Thyroid gland (tissue), 4 donors: Measurements from ENCODE around the gene SLC17A2. TPM values are rescaled to one million over a fixed set of nuclear protein-coding genes. Genes with fewer than 3 reads are reported as not detected.

Source experiments
- DNase-seq, 2 donors: peaks; one replicate each; pipeline ENCODE4 v3.0.0-alpha.2; 2019
- H3K27ac ChIP-seq, 3 donors: fragments of 200-600 bp; sonication (generic); 1 replicate in 2 of 3; 2 replicates in 1 of 3; pipeline ENCODE4 v1.5.1; 2016 to 2019; ENCODE audit warnings: mild to moderate bottlenecking in 1 of 3, moderate library complexity in 1 of 3
- H3K27me3 ChIP-seq: fragments of 200-600 bp; sonication (generic); one replicate; pipeline ENCODE4 v1.5.1; 2019
- H3K36me3 ChIP-seq, 2 donors: fragments of 200-600 bp; sonication (generic); one replicate each; pipeline ENCODE4 v1.5.1; 2016 to 2019
- H3K4me1 ChIP-seq, 2 donors: fragments of 200-600 bp; sonication (generic); one replicate each; pipeline ENCODE4 v1.5.1; 2017 to 2019
- H3K4me3 ChIP-seq, 3 donors: fragments of 200-600 bp; sonication (generic); replicated peaks in 1 of 3; 1 replicate in 2 of 3; 2 replicates in 1 of 3; pipeline ENCODE4 v1.5.1; 2016; ENCODE audit warnings: mild to moderate bottlenecking in 1 of 3
- H3K9me3 ChIP-seq: fragments of 200-600 bp; sonication (generic); one replicate; pipeline ENCODE4 v1.5.1; 2017
- CTCF ChIP-seq, 6 experiments: fragments of 200-600 bp in 3 of 6; fragments of 450-650 bp in 3 of 6; sonication (generic) in 3 of 6; IDR thresholded peaks; one replicate each; pipeline ENCODE4 v1.5.1; 2016 to 2019; ENCODE audit warnings: antibody characterized with exemption in 6 of 6, mild to moderate bottlenecking in 2 of 6, inconsistent platforms in 1 of 6, moderate library complexity in 1 of 6
- POLR2A ChIP-seq, 2 donors: fragments of 450-650 bp; IDR thresholded peaks; one replicate each; pipeline ENCODE4 v1.6.1; 2017; ENCODE audit warnings: antibody characterized with exemption in 2 of 2, mild to moderate bottlenecking in 2 of 2, moderate library complexity in 1 of 2
- WGBS, 2 donors: methylation state at CpG; one replicate each; pipeline ENCODE4 v1.1.5; 2017; 5-methylcytosine and 5-hydroxymethylcytosine counted together
- intact Hi-C: fragments of 100-400 bp; cut with DNase I; formaldehyde crosslinking; loops from one replicate; pipeline ENCODE4 v1.15.1; 2023
- total RNA-seq, 4 donors: library from RNA; depleted of rRNA; stranded (reverse); fragments of >200 nt; gene quantifications; one replicate each; pipeline ENCODE4 v1.2.3, GENCODE V29; 2016

The SLC17A2 gene
- total RNA-seq, 4 donors from 2014 or later, result not detected

DNA sequence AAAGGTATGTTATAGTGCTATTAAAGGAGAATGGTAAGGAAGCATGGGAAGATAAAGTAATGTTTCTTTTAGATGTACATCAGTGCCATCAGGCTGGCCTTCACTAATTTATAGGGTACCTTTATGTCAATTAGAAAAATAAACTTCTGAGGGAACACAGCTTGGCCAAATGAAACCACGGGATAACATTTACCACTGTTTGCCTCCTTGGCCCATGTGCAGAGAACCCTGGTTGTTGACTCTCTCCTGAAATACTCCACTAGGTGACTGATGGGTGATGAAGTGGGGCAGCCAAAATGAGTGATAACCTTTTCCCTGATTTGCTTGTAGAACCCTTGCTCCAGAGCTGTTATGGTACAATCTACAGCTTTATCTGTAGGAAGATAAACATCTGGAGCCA is 41.6 kb upstream of the SLC17A2 start:
- no peak for DNase-seq
- H3K9me3 ChIP-seq, result no peaks in the 10 kb centered on the region
- H3K36me3 ChIP-seq, result peaks cover 43 to 61% of the 10 kb centered on the region in 2 donors
- peak overlapping the region; percentile 61 to 75 (median 64) for H3K27ac ChIP-seq
- H3K27me3 ChIP-seq, result no peaks in the 10 kb centered on the region
- H3K4me1 ChIP-seq, result peaks cover 25 to 28% of the 10 kb centered on the region in 2 donors
- intact Hi-C loops, result no loop called here
- 100% methylated on average over 1 of the region's 1 CpG for WGBS, 2 donors
- TF ChIP-seq CTCF (IDR thresholded peaks at IDR 0.05), result no peak
- TF ChIP-seq POLR2A (IDR thresholded peaks at IDR 0.05), result no peak
- H3K4me3 ChIP-seq, result no peak overlapping the region

DNA sequence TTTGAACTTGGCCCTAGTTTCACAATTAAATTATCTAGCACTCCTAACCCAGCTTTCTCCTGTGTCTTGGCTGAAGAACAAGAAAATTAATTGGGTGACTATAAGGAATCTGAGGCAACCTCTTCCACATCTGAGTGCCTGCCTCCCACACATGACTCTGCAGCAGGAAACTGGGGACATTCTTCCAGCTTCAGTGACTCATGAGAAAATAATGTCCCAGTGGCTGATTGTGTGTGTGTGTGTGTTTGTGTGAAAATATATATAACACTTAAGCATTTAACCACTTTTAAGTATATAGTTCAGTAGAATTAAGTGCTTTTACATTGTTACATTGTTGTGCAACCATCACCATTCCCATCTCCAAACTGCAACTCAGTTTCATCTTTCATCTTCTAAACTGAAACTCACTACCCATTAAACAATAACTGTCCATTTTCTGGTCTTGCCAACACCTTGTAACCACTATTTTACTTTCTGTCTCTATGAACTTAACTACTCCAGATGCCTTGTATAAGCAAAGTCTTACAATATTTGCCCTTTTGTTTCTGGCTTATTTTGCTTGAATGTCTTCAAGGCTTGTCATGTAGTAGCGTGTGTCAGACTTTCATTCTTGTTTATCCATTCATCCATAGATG is 40.8 kb upstream of the SLC17A2 start:
- H3K27me3 ChIP-seq, result no peaks in the 10 kb centered on the region
- no peak overlapping the region for H3K4me3 ChIP-seq
- H3K9me3 ChIP-seq, result no peaks in the 10 kb centered on the region
- TF ChIP-seq CTCF (IDR thresholded peaks at IDR 0.05), result no peak
- TF ChIP-seq POLR2A (IDR thresholded peaks at IDR 0.05), result no peak
- peaks cover 25 to 36% of the 10 kb centered on the region in 2 donors for H3K4me1 ChIP-seq
- peaks cover 43 to 60% of the 10 kb centered on the region in 2 donors for H3K36me3 ChIP-seq
- DNase-seq, result peak; percentile 72 to 73
- peak overlapping the region; percentile 61 to 75 (median 64) for H3K27ac ChIP-seq
- 82 to 94% methylated on average over 1 of the region's 1 CpG for WGBS, 2 donors
- intact Hi-C loops, result no loop called here

GRCh38 chr6:25968769-25969168 is 38.3 kb upstream of the SLC17A2 start:
- H3K4me3 ChIP-seq, result no peak overlapping the region
- H3K36me3 ChIP-seq, result peaks cover 25 to 44% of the 10 kb centered on the region in 2 donors
- H3K4me1 ChIP-seq, result peaks cover 32 to 59% of the 10 kb centered on the region in 2 donors

DNA sequence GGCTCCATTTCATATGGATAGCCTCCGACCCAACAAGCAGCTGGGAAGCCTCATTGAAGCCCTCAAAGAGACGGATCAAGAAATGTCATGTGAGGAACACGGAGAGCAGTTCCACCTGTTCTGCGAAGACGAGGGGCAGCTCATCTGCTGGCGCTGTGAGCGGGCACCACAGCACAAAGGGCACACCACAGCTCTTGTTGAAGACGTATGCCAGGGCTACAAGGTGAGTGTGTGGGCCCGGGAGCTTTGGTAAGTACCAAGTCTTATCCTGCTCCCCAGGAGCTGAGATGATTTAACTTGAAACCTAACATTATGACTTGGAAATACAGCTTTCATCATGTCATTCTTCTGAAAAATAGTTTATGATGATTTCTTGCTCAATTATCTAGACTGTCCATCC is 36.2 kb upstream of the SLC17A2 start:
- 94 to 98% methylated on average over 9 of the region's 9 CpGs for WGBS, 2 donors
- Histone ChIP-seq H3K36me3 (peaks cover 5 to 28% of the 10 kb centered on the region in 2 donors), H3K27ac (no peak overlapping the region), H3K9me3 (no peaks in the 10 kb centered on the region), H3K4me1 (peaks cover 34 to 63% of the 10 kb centered on the region in 2 donors), H3K4me3 (no peak overlapping the region), H3K27me3 (no peaks in the 10 kb centered on the region)
- DNase-seq, result no peak
- intact Hi-C loops, result no loop called here
- TF ChIP-seq POLR2A (IDR thresholded peaks at IDR 0.05) (no peak), CTCF (IDR thresholded peaks at IDR 0.05) (no peak)

More at GRCh38 chr6:25968769-25969168, 38.3 kb upstream of the SLC17A2 start:
- Histone ChIP-seq H3K9me3 (no peaks in the 10 kb centered on the region), H3K27me3 (no peaks in the 10 kb centered on the region), H3K27ac (no peak overlapping the region)
- intact Hi-C loops, result no loop called here
- DNase-seq, result no peak
- TF ChIP-seq POLR2A (IDR thresholded peaks at IDR 0.05) (no peak), CTCF (IDR thresholded peaks at IDR 0.05) (no peak)

- Histone ChIP-seq H3K36me3 (peaks cover 4 to 19% of the 10 kb centered on the region in 2 donors), H3K9me3 (no peaks in the 10 kb centered on the region), H3K27me3 (no peaks in the 10 kb centered on the region), H3K4me3 (no peak overlapping the region), H3K4me1 (peaks cover 24 to 48% of the 10 kb centered on the region in 2 donors), H3K27ac (no peak overlapping the region)
- no peak for TF ChIP-seq POLR2A (IDR thresholded peaks at IDR 0.05)
- TF ChIP-seq CTCF (IDR thresholded peaks at IDR 0.05), result no peak
- WGBS, 2 donors, result 93 to 100% methylated on average over 4 of the region's 4 CpGs
- intact Hi-C loops, result no loop called here
- no peak for DNase-seq
Measured at GRCh38 chr6:25965058-25965457, 34.6 kb upstream of the SLC17A2 start.
